WTC11 (cell line): ENCODE results near the gene CTDSP2. TPM values are rescaled to one million over a fixed set of nuclear protein-coding genes. Genes with fewer than 3 reads are reported as not detected.
A peak's percentile ranks its signal among the peaks of the same experiment; 100 is the strongest.

Experiments
- ATAC-seq: fragments of 200-7000 bp; cut with Tn5 transposase; 2 replicates; pipeline ENCODE4 v1.10.0; 2021; ENCODE audit warnings: mild to moderate bottlenecking, moderate library complexity
- CTCF ChIA-PET: fragments of 300-600 bp; sonication (Branson Sonifier 250); formaldehyde crosslinking; loops from one replicate; lab custom pipeline; 2021; ENCODE audit warnings: antibody characterized with exemption; lab: Charles Lee
- POLR2A ChIA-PET: fragments of 350-600 bp; sonication (Branson Sonifier 250); formaldehyde crosslinking; loops from one replicate; lab custom pipeline; 2021; ENCODE audit warnings: antibody characterized with exemption; lab: Charles Lee
- DNase-seq: peaks from one replicate; pipeline ENCODE4 v3.0.0; 2021; ENCODE audit warnings: low spot score
- H3K27ac Mint-ChIP-seq: 2 replicates; pipeline ENCODE4 v1.8.0; 2021; ENCODE audit warnings: mixed read lengths
- H3K27me3 Mint-ChIP-seq: 2 replicates; pipeline ENCODE4 v1.8.0; 2021; ENCODE audit warnings: low read depth, mild to moderate bottlenecking, moderate library complexity, mixed read lengths
- H3K36me3 Mint-ChIP-seq: 2 replicates; pipeline ENCODE4 v1.8.0; 2021; ENCODE audit warnings: mixed read lengths
- H3K4me1 Mint-ChIP-seq: 2 replicates; pipeline ENCODE4 v1.8.0; 2022; ENCODE audit warnings: mixed read lengths
- H3K4me3 Mint-ChIP-seq: 2 replicates; pipeline ENCODE4 v1.8.0; 2021; ENCODE audit warnings: mild to moderate bottlenecking, moderate library complexity, mixed read lengths
- H3K9me3 Mint-ChIP-seq: 2 replicates; pipeline ENCODE4 v1.8.0; 2021; ENCODE audit warnings: mixed read lengths
- CBFB ChIP-seq: sonication (generic); formaldehyde crosslinking; IDR thresholded peaks from 2 replicates; pipeline ENCODE4 v1.8.1; 2022; ENCODE audit warnings: mild to moderate bottlenecking, low read depth, missing genetic modification reagents
- CREB1 ChIP-seq: sonication (generic); formaldehyde crosslinking; IDR thresholded peaks from 2 replicates; pipeline ENCODE4 v1.8.0; 2023; ENCODE audit warnings: mild to moderate bottlenecking, missing genetic modification reagents
- CREM ChIP-seq: sonication (generic); formaldehyde crosslinking; IDR thresholded peaks from 2 replicates; pipeline ENCODE4 v1.8.1; 2022; ENCODE audit warnings: mild to moderate bottlenecking, missing genetic modification reagents, moderate library complexity
- ELF4 ChIP-seq: sonication (generic); formaldehyde crosslinking; IDR thresholded peaks from 2 replicates; pipeline ENCODE4 v1.8.1; 2022; ENCODE audit warnings: low read depth, mild to moderate bottlenecking, moderate library complexity, missing genetic modification reagents
- EMX1 ChIP-seq: fragments of 250-450 bp; sonication (Bioruptor Pico); IDR thresholded peaks from 2 replicates; pipeline ENCODE4 v1.8.0; 2021; ENCODE audit warnings: mild to moderate bottlenecking
- GABPB1 ChIP-seq: sonication (generic); formaldehyde crosslinking; IDR thresholded peaks from 2 replicates; pipeline ENCODE4 v1.8.1; 2023; ENCODE audit warnings: mild to moderate bottlenecking, missing genetic modification reagents
- GRHL2 ChIP-seq: fragments of 250-450 bp; sonication (Bioruptor Pico); IDR thresholded peaks from 2 replicates; pipeline ENCODE4 v1.8.0; 2022; ENCODE audit warnings: mild to moderate bottlenecking, moderate library complexity; ENCODE audit not compliant: insufficient replicate concordance, severe bottlenecking
- NFE2L1 ChIP-seq: sonication (generic); formaldehyde crosslinking; IDR thresholded peaks from 2 replicates; pipeline ENCODE4 v1.8.1; 2023; ENCODE audit warnings: missing genetic modification reagents
- NFYB ChIP-seq: sonication (generic); formaldehyde crosslinking; conservative IDR thresholded peaks from 2 replicates; pipeline ENCODE4 v1.8.0; 2022; ENCODE audit warnings: low read depth, missing genetic modification reagents
- NR1H2 ChIP-seq: sonication (generic); formaldehyde crosslinking; IDR thresholded peaks from 2 replicates; pipeline ENCODE4 v1.9.0; 2021; ENCODE audit warnings: mild to moderate bottlenecking, moderate library complexity, missing genetic modification reagents
- SOX15 ChIP-seq: fragments of 250-450 bp; sonication (Bioruptor Pico); IDR thresholded peaks from 2 replicates; pipeline ENCODE4 v1.9.0; 2021; ENCODE audit warnings: mild to moderate bottlenecking
- TP53 ChIP-seq: sonication (generic); formaldehyde crosslinking; IDR thresholded peaks from 2 replicates; pipeline ENCODE4 v1.8.1; 2023; ENCODE audit warnings: mild to moderate bottlenecking, missing genetic modification reagents
- ZBTB21 ChIP-seq: sonication (generic); formaldehyde crosslinking; IDR thresholded peaks from 2 replicates; pipeline ENCODE4 v1.8.1; 2023; ENCODE audit warnings: mild to moderate bottlenecking, missing genetic modification reagents, borderline replicate concordance
- ZNF232 ChIP-seq: sonication (generic); formaldehyde crosslinking; IDR thresholded peaks from 2 replicates; pipeline ENCODE4 v1.8.0; 2022; ENCODE audit warnings: mild to moderate bottlenecking, missing genetic modification reagents
- total RNA-seq: library from RNA; stranded (reverse); gene quantifications from 3 replicates; pipeline ENCODE4 v1.2.3, GENCODE V29; 2021
- TF ChIP-seq, protein P1 (sequence below): sonication (generic); formaldehyde crosslinking; IDR thresholded peaks from 2 replicates; pipeline ENCODE4 v1.8.1; 2023; ENCODE audit warnings: mild to moderate bottlenecking, moderate library complexity, missing genetic modification reagents
- TF ChIP-seq, protein P2 (sequence below): fragments of 250-450 bp; sonication (Bioruptor Pico); IDR thresholded peaks from 2 replicates; pipeline ENCODE4 v1.8.0; 2021; ENCODE audit warnings: mild to moderate bottlenecking
- TF ChIP-seq, protein P3 (sequence below): fragments of 200-600 bp; IDR thresholded peaks from 2 replicates; pipeline ENCODE4 v1.8.0; 2022; ENCODE audit warnings: antibody characterized with exemption
- TF ChIP-seq, protein P4 (sequence below): sonication (generic); formaldehyde crosslinking; IDR thresholded peaks from 2 replicates; pipeline ENCODE4 v1.8.1; 2023; ENCODE audit warnings: mild to moderate bottlenecking, missing genetic modification reagents, moderate library complexity
- TF ChIP-seq, protein P5 (sequence below): fragments of 250-450 bp; sonication (Bioruptor Pico); IDR thresholded peaks from 2 replicates; pipeline ENCODE4 v2.1.2; 2022; ENCODE audit warnings: mild to moderate bottlenecking, moderate library complexity
- TF ChIP-seq, protein P6 (sequence below): fragments of 250-450 bp; sonication (Bioruptor Pico); IDR thresholded peaks from 2 replicates; pipeline ENCODE4 v1.9.0; 2021; ENCODE audit warnings: mild to moderate bottlenecking, borderline replicate concordance
- TF ChIP-seq, protein P7 (sequence below): sonication (generic); formaldehyde crosslinking; IDR thresholded peaks from 2 replicates; pipeline ENCODE4 v1.8.0; 2023; ENCODE audit warnings: mild to moderate bottlenecking, missing genetic modification reagents

Gene CTDSP2
- total RNA-seq, 1 experiment from 2014 or later: 122 TPM

DNA sequence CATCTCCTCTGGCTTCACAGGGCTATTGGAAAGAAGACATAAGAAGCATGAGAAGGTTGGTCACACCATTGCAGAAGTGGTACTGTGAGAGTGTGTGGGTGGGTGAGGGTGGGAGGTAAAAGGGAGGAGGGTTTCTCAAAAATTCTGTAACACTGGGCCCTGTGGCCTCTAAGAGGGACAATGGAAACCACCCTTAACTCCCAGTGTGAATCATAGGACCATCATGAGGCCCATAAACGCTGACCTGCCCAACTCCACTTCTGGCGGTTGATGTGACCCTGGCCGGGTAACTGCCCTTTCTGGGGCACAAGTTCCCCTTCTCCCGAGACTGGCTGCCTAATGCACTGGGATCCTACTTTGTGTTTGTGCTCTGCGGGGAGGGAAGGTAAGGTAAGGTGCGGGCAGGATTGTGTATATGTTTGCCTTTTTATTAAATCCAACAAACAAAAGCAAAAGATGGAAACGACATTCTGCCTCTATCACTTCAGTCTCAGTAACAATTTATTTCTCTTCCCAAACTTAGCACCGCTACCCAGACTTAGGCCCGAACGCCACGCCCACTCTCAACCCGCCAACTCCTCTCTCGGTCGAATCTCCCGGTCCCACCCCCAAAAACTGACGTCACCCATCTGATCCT, 75.2 kb downstream of the CTDSP2 start:
- Mint-ChIP-seq H3K4me3 (peak overlapping the region; percentile 97), H3K27me3 (peaks cover 37% of the 10 kb centered on the region), H3K4me1 (peaks cover 16% of the 10 kb centered on the region), H3K9me3 (no peaks in the 10 kb centered on the region), H3K36me3 (peaks cover 23% of the 10 kb centered on the region), H3K27ac (peak overlapping the region; percentile 100)
- TF ChIP-seq CREB1 (CRISPR knock-in tag) (no peak), CBFB (CRISPR knock-in tag) (no peak), SOX15 (CRISPR knock-in tag) (no peak), NR1H2 (CRISPR knock-in tag) (no peak), CREM (CRISPR knock-in tag) (no peak), NFYB (no peak), EMX1 (CRISPR knock-in tag) (no peak)
- TF ChIP-seq, protein P1, sequence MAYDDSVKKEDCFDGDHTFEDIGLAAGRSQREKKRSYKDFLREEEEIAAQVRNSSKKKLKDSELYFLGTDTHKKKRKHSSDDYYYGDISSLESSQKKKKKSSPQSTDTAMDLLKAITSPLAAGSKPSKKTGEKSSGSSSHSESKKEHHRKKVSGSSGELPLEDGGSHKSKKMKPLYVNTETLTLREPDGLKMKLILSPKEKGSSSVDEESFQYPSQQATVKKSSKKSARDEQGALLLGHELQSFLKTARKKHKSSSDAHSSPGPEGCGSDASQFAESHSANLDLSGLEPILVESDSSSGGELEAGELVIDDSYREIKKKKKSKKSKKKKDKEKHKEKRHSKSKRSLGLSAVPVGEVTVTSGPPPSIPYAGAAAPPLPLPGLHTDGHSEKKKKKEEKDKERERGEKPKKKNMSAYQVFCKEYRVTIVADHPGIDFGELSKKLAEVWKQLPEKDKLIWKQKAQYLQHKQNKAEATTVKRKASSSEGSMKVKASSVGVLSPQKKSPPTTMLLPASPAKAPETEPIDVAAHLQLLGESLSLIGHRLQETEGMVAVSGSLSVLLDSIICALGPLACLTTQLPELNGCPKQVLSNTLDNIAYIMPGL (CRISPR knock-in tag): no peak
- TF ChIP-seq, protein P2, sequence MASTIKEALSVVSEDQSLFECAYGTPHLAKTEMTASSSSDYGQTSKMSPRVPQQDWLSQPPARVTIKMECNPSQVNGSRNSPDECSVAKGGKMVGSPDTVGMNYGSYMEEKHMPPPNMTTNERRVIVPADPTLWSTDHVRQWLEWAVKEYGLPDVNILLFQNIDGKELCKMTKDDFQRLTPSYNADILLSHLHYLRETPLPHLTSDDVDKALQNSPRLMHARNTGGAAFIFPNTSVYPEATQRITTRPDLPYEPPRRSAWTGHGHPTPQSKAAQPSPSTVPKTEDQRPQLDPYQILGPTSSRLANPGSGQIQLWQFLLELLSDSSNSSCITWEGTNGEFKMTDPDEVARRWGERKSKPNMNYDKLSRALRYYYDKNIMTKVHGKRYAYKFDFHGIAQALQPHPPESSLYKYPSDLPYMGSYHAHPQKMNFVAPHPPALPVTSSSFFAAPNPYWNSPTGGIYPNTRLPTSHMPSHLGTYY (CRISPR knock-in tag): no peak
- TF ChIP-seq, protein P3, sequence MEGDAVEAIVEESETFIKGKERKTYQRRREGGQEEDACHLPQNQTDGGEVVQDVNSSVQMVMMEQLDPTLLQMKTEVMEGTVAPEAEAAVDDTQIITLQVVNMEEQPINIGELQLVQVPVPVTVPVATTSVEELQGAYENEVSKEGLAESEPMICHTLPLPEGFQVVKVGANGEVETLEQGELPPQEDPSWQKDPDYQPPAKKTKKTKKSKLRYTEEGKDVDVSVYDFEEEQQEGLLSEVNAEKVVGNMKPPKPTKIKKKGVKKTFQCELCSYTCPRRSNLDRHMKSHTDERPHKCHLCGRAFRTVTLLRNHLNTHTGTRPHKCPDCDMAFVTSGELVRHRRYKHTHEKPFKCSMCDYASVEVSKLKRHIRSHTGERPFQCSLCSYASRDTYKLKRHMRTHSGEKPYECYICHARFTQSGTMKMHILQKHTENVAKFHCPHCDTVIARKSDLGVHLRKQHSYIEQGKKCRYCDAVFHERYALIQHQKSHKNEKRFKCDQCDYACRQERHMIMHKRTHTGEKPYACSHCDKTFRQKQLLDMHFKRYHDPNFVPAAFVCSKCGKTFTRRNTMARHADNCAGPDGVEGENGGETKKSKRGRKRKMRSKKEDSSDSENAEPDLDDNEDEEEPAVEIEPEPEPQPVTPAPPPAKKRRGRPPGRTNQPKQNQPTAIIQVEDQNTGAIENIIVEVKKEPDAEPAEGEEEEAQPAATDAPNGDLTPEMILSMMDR: no peak
- TF ChIP-seq, protein P4, sequence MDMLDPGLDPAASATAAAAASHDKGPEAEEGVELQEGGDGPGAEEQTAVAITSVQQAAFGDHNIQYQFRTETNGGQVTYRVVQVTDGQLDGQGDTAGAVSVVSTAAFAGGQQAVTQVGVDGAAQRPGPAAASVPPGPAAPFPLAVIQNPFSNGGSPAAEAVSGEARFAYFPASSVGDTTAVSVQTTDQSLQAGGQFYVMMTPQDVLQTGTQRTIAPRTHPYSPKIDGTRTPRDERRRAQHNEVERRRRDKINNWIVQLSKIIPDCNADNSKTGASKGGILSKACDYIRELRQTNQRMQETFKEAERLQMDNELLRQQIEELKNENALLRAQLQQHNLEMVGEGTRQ (CRISPR knock-in tag): no peak
- TF ChIP-seq, protein P5, sequence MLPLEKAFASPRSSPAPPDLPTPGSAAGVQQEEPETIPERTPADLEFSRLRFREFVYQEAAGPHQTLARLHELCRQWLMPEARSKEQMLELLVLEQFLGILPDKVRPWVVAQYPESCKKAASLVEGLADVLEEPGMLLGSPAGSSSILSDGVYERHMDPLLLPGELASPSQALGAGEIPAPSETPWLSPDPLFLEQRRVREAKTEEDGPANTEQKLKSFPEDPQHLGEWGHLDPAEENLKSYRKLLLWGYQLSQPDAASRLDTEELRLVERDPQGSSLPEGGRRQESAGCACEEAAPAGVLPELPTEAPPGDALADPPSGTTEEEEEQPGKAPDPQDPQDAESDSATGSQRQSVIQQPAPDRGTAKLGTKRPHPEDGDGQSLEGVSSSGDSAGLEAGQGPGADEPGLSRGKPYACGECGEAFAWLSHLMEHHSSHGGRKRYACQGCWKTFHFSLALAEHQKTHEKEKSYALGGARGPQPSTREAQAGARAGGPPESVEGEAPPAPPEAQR (CRISPR knock-in tag): no peak
- ChIA-PET POLR2A (interaction anchor here (0.7 to 1.0 kb wide), 5 partner anchors 9 to 82 kb away, joined by 3 to 5 read pairs (median 4); partner anchors contain the start of gene CTDSP2), CTCF (interaction anchor here (0.7 to 1.5 kb wide), 7 partner anchors 10 to 126 kb away, joined by 3 to 19 read pairs (median 5); partner anchors contain the start of gene TSFM)
- ATAC-seq (peak; percentile 68), DNase-seq (peak; percentile 93)

DNA sequence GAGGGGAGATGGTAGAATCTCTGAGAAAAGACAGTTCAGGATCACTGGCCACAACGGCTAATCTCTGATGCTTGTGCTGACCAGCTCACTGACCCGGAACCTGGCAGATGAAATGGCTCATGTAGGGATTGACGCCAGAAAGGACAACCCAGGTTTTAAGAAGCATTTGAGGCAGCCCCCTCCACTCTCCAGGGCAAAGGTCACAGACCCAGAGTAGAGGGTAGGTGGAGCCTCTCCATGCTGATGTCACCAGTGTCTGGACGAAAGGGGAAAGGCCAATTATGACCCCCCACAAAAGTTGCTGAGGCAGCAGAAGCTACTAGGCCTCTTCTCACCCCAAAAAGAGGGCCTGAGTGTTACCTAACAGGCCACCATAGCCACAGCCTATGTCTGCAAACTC, 75.8 kb downstream of the CTDSP2 start:
- Mint-ChIP-seq H3K4me1 (peaks cover 19% of the 10 kb centered on the region), H3K27ac (no peak overlapping the region), H3K27me3 (peaks cover 43% of the 10 kb centered on the region), H3K36me3 (peaks cover 23% of the 10 kb centered on the region), H3K9me3 (no peaks in the 10 kb centered on the region), H3K4me3 (peak overlapping the region; percentile 97)
- ChIA-PET POLR2A (no interaction called here), CTCF (interaction anchor here (0.7 kb wide), 1 partner anchor 33 kb away, joined by 6 read pairs; no protein-coding TSS in a partner anchor)
- ATAC-seq (no peak), DNase-seq (no peak)
- no peak for TF ChIP-seq ZNF232 (CRISPR knock-in tag)
- TF ChIP-seq NFE2L1 (CRISPR knock-in tag): no peak
- TF ChIP-seq, protein P6, sequence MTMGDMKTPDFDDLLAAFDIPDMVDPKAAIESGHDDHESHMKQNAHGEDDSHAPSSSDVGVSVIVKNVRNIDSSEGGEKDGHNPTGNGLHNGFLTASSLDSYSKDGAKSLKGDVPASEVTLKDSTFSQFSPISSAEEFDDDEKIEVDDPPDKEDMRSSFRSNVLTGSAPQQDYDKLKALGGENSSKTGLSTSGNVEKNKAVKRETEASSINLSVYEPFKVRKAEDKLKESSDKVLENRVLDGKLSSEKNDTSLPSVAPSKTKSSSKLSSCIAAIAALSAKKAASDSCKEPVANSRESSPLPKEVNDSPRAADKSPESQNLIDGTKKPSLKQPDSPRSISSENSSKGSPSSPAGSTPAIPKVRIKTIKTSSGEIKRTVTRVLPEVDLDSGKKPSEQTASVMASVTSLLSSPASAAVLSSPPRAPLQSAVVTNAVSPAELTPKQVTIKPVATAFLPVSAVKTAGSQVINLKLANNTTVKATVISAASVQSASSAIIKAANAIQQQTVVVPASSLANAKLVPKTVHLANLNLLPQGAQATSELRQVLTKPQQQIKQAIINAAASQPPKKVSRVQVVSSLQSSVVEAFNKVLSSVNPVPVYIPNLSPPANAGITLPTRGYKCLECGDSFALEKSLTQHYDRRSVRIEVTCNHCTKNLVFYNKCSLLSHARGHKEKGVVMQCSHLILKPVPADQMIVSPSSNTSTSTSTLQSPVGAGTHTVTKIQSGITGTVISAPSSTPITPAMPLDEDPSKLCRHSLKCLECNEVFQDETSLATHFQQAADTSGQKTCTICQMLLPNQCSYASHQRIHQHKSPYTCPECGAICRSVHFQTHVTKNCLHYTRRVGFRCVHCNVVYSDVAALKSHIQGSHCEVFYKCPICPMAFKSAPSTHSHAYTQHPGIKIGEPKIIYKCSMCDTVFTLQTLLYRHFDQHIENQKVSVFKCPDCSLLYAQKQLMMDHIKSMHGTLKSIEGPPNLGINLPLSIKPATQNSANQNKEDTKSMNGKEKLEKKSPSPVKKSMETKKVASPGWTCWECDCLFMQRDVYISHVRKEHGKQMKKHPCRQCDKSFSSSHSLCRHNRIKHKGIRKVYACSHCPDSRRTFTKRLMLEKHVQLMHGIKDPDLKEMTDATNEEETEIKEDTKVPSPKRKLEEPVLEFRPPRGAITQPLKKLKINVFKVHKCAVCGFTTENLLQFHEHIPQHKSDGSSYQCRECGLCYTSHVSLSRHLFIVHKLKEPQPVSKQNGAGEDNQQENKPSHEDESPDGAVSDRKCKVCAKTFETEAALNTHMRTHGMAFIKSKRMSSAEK: no peak
- TF ChIP-seq, protein P7, sequence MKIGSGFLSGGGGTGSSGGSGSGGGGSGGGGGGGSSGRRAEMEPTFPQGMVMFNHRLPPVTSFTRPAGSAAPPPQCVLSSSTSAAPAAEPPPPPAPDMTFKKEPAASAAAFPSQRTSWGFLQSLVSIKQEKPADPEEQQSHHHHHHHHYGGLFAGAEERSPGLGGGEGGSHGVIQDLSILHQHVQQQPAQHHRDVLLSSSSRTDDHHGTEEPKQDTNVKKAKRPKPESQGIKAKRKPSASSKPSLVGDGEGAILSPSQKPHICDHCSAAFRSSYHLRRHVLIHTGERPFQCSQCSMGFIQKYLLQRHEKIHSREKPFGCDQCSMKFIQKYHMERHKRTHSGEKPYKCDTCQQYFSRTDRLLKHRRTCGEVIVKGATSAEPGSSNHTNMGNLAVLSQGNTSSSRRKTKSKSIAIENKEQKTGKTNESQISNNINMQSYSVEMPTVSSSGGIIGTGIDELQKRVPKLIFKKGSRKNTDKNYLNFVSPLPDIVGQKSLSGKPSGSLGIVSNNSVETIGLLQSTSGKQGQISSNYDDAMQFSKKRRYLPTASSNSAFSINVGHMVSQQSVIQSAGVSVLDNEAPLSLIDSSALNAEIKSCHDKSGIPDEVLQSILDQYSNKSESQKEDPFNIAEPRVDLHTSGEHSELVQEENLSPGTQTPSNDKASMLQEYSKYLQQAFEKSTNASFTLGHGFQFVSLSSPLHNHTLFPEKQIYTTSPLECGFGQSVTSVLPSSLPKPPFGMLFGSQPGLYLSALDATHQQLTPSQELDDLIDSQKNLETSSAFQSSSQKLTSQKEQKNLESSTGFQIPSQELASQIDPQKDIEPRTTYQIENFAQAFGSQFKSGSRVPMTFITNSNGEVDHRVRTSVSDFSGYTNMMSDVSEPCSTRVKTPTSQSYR: no peak
- no peak for TF ChIP-seq GABPB1 (CRISPR knock-in tag)
- no peak for TF ChIP-seq GRHL2
- no peak for TF ChIP-seq ELF4 (CRISPR knock-in tag)
- no peak for TF ChIP-seq ZBTB21 (CRISPR knock-in tag)
- no peak for TF ChIP-seq TP53 (CRISPR knock-in tag)
